GM08714 (cell line): ENCODE results near the gene SLC15A3.
A peak's percentile ranks its signal among the peaks of the same experiment; 100 is the strongest.

Experiments used
- H3K4me3 ChIP-seq: fragments of 200-500 bp; sonication (Bioruptor generic); 2 replicates; pipeline ENCODE4 v1.5.1; 2014; ENCODE audit warnings: mild to moderate bottlenecking, low read length, inconsistent platforms
- ZNF274 ChIP-seq: IDR thresholded peaks from 2 replicates; pipeline ENCODE4 v1.6.1; 2012; ENCODE audit warnings: mild to moderate bottlenecking, low read depth, low read length

Gene SLC15A3

DNA sequence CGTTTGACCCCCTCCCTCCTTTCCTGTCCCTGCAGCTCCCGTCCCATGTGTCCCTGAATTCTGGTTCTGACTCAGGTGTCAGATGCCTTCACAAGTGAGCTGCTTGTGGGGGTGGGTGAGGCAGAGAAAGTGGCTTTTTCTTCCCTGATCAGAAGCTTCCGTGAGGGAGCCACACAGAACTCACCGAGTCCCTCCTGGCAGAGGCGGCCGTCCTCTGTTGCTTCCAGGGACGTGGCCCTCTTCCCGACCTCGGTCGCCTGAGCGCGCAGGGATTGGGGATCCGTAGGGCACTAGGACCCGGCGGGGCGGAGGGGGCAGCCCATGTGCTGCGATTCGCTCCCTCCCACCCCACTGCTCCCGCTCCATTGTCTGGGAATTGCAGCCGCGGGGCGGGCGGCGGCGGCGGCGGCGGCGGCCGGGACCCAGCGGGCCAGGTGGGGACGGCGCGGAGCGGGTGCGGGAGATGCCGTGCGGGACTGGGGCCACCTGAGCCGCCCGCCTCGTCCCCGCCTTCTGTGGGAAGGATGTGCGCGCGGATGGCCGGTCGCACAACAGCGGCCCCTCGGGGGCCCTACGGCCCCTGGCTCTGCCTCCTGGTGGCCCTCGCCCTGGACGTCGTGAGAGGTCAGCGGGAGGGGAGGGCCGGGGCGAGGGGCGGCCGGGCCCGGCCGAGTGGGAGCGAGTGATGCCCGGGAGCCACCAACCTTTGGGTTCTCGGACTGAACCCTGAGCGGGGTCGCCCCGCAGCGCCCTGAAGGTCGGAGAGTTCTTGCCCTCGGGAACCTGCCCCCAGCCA, 27.7 kb downstream of the SLC15A3 start, which contains the start of gene TMEM132A:
Gene TMEM132A, plus strand, starts transcription at position 351 of the 796 bp plus-strand sequence. Its CDS starts 174 bp downstream, at position 525.
- TF ChIP-seq ZNF274, result no peak
- peak within 1 kb of the TSS; percentile 67; the same call in 1 of the 2 replicates for H3K4me3 ChIP-seq

- no peak for TF ChIP-seq ZNF274
- H3K4me3 ChIP-seq, result peak overlapping the region; percentile 67; the same call in 1 of the 2 replicates
Observed at GRCh38 chr11:60923800-60924109, 28.2 kb downstream of the SLC15A3 start.

DNA sequence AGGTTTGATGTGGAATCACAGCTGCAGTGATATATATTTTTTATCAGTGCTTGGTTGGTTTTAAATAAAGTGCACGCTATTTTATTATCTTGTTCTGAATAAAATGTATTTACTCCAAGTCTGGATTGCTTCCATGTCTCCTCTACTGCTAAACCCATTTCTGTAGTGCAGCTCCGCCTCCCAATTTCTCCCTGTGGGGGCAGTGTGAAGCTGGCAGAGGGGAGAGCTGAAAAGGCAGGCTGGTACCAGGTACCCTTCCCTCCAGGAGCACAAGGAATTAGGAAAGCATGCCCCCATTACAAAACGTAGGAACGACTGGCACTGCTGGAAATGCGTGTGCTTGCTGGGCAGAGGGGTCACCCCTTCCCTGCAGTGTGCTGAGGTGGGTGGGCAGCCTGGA, 28.6 kb downstream of the SLC15A3 start:
- no peak for TF ChIP-seq ZNF274
- no peak overlapping the region for H3K4me3 ChIP-seq

- no peak for TF ChIP-seq ZNF274
Observed at GRCh38 chr11:60922906-60923305, 29.1 kb downstream of the SLC15A3 start.

GRCh38 chr11:60921777-60922335, 30.1 kb downstream of the SLC15A3 start:
- H3K4me3 ChIP-seq, result no peak overlapping the region
- no peak for TF ChIP-seq ZNF274

More at GRCh38 chr11:60922906-60923305, 29.1 kb downstream of the SLC15A3 start:
- H3K4me3 ChIP-seq, result no peak overlapping the region

DNA sequence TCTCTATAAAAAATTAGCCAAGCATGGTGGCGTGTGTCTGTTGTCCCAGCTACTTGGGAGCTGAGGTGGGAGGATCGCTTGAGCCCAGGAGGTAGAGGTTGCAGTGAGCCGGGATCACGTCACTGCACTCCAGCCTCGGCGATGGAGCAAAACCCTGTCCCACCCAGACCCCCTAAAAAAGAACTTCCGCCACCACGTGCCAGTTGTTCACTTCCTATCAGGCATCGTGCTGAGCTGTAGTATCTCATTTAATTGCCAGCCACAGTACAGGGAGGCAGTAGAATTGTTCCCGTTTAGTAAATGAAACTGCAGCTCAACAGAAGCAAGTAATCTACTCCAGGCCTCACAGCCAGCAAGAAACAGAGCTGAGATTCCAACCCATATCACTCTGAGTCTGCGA, 30.7 kb downstream of the SLC15A3 start:
- H3K4me3 ChIP-seq, result no peak overlapping the region

DNA sequence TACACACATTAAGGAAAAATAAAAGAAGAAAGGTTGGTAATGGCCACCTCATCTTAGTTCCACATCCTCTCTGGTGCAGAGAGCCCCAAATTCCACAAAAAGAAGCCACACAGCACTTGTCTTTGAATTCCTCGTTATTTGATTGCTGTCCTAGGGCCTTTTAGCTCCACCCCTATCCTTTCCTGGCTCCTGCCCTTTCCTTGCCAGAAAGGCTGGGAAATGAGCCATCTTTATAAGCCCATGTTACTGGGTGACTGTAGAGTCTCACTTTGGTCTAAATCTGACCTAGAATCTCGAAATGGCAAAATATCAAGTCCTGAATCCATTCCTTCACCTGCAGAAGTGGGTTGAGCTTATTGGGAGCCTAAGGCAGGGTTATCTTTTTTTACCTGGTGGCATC, 32.0 kb downstream of the SLC15A3 start:
- no peak for TF ChIP-seq ZNF274
- H3K4me3 ChIP-seq, result no peak overlapping the region

More for the DNA sequence above, 30.7 kb downstream of the SLC15A3 start:
- no peak for TF ChIP-seq ZNF274

GRCh38 chr11:60919320-60919719, 32.7 kb downstream of the SLC15A3 start:
- TF ChIP-seq ZNF274, result no peak

GRCh38 chr11:60918939-60919265, 33.1 kb downstream of the SLC15A3 start:
- H3K4me3 ChIP-seq, result no peak overlapping the region
- TF ChIP-seq ZNF274, result no peak

More at GRCh38 chr11:60919320-60919719, 32.7 kb downstream of the SLC15A3 start:
- H3K4me3 ChIP-seq, result no peak overlapping the region

GRCh38 chr11:60918251-60918938, 33.6 kb downstream of the SLC15A3 start:
- H3K4me3 ChIP-seq, result no peak overlapping the region

DNA sequence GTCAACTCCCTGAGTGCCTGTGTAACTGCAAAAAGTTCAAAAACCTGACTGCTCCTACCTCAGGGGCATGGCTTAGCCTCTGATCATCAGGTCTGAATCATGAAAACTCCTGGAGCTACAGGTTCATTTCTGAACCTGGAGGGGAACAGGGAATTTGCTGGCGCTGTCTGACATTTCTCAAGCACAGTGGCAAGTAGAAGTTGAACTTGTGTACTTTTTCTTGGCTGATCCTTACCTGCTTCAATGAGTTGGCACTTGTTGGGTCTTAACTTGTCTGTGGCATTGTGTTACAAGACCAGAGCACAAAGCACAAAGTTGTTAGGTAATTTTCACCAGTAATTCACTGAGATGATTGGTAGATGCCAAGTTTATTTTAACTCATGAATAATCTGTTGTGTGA, 34.7 kb downstream of the SLC15A3 start:
- H3K4me3 ChIP-seq, result no peak overlapping the region
- no peak for TF ChIP-seq ZNF274

More at GRCh38 chr11:60918251-60918938, 33.6 kb downstream of the SLC15A3 start:
- TF ChIP-seq ZNF274, result no peak

DNA sequence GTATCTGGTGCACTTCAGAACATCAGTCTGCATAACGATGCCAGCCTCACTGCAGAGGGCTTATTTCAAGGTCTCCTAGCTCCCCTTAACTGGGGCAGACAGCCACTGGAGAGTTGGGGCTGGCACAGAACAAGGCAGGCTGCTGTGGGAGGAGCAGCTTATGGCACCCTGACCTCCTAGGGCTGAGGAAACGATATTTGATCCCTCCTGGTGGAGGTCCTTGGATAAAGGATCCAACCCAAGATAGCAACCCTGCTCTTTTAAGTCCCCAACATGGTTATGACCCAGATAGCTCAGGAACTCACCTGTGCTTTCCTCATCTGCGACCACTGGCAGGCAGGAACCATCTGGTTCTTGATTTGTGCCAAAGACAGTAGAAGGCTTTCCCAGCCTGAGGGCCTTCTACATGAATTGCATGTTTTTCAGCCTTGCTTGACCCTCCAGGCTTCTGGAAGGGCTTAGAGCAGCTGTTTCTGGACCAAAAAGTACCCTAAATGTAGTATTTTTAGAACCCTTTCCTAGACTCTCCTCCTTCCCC, 35.2 kb downstream of the SLC15A3 start:
- no peak for TF ChIP-seq ZNF274
- no peak overlapping the region for H3K4me3 ChIP-seq

DNA sequence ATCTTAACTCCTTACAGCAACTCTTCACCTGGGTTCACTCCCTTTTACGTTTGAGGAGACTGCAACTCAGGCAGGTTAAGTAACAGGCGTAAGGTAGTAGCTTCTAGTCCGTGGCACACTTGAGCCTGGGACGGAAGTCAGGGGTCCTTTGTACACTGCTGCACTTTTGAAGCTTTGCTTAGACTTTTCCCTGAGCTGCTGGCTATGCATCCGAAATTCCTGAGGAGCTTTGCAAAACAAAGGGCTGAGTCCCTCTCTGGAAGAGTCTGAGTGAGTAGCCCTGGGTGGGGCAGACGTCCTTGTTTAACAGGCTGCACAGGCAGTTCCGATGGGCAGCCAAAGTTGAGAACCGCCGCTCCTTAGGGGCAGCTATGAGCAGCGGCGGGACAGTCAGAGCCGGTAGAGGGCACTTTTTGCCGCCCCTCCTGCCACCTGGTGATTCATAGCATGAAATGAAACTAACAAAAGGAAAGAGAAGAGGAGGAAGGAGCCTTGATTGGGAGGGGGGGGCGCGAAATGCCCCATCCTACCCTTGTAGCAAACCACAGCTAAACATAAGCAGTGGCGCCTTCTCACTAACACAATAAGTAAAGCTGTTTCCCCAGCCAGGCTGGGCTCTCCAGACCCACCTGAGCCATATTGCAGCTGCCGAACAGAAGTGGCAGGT, 36.6 kb downstream of the SLC15A3 start:
- peak overlapping the region; percentile 66 for H3K4me3 ChIP-seq
- no peak for TF ChIP-seq ZNF274

DNA sequence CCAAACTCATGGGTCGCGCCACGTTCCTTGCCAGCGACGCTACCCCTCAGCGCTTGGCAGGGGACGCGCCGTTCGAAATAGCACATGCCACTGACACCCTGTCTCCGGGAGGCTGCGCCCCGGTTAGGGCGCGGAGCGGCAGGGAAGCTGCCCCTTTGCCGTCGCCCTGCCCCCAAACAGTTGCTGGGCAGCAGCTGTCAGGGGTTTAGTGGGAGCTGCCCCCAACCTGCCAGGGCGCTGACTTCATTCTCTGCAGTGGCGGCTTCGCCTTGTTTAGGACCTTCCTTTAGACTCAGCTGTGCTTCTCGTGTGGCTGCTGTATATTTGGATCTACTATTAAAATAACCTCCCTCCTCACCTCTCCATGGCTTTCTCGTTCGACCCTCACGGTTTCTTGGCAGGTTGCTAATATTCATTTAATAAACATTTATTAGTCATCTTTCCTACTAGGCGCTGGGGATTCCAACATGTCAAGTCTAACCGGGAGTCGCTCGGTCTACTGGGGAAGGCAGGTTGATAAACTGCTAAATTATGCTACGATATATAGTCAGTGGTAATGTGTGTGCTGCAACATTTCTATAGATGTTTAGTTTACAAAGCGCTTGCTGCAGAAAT, 37.2 kb downstream of the SLC15A3 start:
- peak overlapping the region; percentile 66 for H3K4me3 ChIP-seq

More for the DNA sequence above, 37.2 kb downstream of the SLC15A3 start:
- no peak for TF ChIP-seq ZNF274
